GM10847 (cell line): ENCODE measurements around the gene COCH.

ENCODE experiments used
- POLR2A ChIP-seq: IDR thresholded peaks from 2 replicates; pipeline ENCODE4 v1.6.1; 2011; ENCODE audit not compliant: insufficient read length; ENCODE audit errors: extremely low read depth

The COCH gene

GRCh38 chr14:30903285-30904124 is 29.1 kb downstream of the COCH start:
- TF ChIP-seq POLR2A, result no peak

DNA sequence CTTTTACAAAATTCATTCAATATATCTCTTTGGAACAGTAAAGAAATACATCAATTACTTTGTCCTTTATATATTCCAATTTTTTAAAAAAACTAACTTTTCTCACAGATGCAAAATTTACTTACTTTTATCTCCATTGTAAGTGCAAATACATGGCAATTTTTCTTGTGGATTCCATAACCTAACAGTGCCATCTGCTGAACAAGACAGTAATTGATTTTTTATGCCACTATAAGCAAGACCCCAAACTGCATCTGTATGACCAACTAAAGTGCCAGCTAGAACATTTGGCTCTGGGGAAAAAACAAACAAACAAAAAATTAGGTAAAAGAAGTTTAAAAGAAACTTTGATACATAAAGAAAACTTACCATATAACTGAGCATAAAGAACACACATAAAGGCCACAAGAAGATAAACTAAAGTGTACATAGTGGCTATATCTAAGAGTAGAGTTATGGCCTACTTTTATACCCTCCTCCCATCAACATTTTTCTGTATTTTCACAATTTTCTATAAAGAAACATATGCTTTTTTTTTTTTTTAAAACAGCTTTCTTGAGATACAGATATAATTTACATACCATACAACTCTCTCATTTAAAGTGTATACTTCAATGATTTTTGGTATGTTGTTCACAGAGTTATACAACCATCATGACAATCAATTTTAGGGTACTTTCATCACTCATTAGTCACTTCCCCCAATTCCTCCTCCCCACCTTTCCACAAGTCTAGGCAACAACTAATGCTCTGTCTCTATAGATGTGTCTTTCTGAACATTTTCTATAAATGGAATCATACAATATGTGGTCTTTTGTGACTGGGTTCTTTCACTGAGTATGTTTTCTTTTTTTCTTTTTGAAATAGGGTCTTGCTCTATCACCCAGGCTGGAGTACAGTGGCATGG is 32.6 kb downstream of the COCH start:
- TF ChIP-seq POLR2A, result no peak

DNA sequence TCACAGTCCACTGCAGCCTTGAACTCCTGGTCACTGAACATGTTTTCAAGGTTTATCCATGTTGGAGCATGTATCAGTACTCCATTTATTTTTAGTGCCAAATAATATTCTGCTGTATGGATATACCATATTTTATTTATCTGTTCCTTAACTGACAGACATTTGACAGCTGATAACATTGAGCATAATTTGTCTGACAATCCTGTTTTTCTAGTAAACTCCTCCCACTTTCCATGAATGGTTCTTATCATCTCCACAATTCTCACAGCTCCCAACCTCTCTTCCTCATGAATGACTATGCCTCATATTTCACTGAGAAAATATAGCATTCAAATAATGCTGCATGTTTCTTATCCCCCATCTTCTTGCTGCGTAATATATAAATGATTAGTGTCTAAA is 33.3 kb downstream of the COCH start:
- no peak for TF ChIP-seq POLR2A

DNA sequence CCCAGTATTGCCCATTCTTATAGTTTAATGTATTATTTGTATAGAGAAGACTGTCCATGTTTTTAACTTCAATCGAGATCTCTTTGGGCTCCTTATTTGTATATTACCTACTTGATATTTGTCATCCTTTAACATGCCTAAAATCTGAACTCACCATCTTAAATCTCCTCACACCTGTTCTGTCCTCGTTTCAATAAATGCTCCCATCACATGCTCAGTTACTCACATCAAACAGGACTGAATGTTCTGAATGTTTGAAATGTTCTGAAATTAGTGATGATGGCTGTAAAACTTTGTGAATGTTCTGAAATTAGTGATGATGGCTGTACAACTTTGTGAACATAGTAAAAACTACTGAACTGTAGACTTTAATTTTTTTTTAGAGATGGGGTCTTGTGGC is 34.5 kb downstream of the COCH start:
- no peak for TF ChIP-seq POLR2A

- TF ChIP-seq POLR2A, result no peak
Measured at GRCh38 chr14:30914812-30915211, 40.5 kb downstream of the COCH start.

- no peak for TF ChIP-seq POLR2A
Measured at GRCh38 chr14:30915596-30915995, 41.2 kb downstream of the COCH start.

DNA sequence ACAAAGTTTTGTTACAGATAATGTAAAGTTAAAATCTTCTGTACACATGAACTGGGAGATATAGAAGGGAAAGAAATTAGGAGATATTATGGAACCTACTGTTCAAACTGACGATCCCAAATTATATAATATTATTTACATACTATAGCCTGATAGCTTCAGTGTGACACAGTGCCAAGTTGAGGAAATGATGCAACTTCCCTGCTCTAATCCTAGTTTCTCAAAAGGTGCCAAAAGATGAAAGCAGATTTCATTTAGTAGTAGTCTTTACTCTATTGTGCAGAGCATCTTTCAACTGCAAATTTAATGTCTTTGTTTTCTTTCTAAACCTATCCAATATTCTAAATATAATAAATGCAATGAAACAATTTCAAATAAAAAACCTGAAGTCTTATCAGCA is 46.9 kb downstream of the COCH start:
- no peak for TF ChIP-seq POLR2A

DNA sequence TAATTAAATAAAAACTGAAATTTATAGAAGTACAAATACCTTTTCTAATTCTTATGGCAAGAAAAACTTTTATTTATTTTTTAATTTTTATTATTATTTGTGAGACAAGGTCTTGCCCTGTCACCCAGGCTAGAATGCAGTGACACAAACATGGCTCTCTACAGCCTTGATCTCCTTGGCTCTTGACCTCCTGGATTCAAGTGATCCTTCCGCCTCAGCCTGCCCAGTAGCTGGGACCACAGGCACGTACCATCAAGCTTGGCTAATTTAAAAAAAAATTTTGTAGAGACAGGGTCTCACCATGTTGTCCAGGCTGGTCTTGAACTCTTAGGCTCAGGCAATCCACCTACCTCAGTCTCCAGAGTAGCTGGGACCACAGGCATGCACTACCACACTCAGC is 47.4 kb downstream of the COCH start:
- TF ChIP-seq POLR2A, result no peak

GRCh38 chr14:30925254-30925653 is 50.9 kb downstream of the COCH start:
- no peak for TF ChIP-seq POLR2A

DNA sequence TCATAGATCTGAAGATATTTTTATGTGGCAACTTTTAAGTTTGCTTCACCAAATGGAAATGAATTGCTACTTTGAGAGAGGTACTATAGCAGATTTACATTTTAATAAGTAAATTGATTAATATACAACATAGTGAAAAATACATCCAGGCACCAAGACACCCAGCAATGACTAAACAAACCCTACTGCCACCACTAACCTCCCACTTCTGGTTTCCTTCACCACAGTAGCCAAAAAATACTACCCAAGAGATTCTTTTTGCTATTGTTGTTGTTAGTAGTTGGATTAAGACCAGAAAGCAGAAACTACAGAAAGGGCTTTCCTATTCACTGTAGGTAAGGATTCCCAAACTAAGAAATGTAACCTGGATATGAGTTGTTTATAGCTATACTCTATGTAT is 54.1 kb downstream of the COCH start:
- TF ChIP-seq POLR2A, result no peak

DNA sequence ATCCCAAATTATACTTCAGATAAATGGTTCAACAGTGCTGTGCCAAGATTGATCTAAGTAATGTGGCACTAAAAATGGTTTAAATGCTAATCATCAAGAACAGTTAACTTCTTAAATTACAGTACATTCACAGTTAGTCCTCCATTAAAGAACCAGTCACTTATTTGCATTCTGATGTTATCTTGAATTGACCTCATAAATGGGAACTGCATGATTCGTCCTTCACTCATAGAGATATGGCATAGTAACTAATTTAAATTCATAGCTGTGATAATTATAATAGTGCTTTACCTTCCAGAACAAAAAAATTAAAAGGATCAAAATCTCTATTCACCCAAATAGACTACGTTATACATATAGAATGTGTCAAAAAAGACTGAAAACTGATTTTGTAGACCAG is 61.1 kb downstream of the COCH start:
- TF ChIP-seq POLR2A, result no peak

GRCh38 chr14:30938617-30939016 is 64.3 kb downstream of the COCH start:
- no peak for TF ChIP-seq POLR2A
